GM18526 (cell line): ENCODE data around the gene ADIPOR2.

Experiments used
- POLR2A ChIP-seq: IDR thresholded peaks from 3 replicates; pipeline ENCODE4 v1.6.1; 2011; ENCODE audit not compliant: insufficient read length; ENCODE audit errors: extremely low read depth

The ADIPOR2 gene

GRCh38 chr12:1779783-1780182, 88.9 kb downstream of the ADIPOR2 start:
- TF ChIP-seq POLR2A = no peak

- no peak for TF ChIP-seq POLR2A
These were observed 90.9 kb downstream of the ADIPOR2 start for GRCh38 chr12:1781772-1782171.

- TF ChIP-seq POLR2A = no peak
These were observed 91.3 kb downstream of the ADIPOR2 start for GRCh38 chr12:1782215-1782614.

- TF ChIP-seq POLR2A = no peak
These were observed 96.8 kb downstream of the ADIPOR2 start for GRCh38 chr12:1787714-1788113.

DNA sequence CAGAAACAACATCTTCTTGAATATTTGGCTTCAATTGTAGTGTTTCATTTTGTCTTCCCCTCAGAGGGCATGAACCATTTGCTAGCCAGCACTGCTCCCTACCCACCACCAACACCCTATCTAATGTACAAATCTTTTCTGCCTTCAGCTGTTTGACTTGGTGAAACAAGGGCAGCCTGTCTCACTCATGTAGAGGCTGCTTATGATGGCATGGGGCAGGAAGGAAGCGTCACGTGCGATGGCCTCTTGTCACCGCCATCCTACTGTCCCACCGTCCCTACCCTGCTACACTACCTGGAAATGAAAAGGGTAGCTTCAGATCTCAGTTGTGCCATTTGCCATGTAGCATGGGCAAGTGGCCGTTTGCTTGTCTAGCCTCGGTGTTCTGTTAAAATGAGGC, 99.6 kb downstream of the ADIPOR2 start:
- no peak for TF ChIP-seq POLR2A

- TF ChIP-seq POLR2A = no peak
These were observed 100.4 kb downstream of the ADIPOR2 start for GRCh38 chr12:1791104-1791841.

DNA sequence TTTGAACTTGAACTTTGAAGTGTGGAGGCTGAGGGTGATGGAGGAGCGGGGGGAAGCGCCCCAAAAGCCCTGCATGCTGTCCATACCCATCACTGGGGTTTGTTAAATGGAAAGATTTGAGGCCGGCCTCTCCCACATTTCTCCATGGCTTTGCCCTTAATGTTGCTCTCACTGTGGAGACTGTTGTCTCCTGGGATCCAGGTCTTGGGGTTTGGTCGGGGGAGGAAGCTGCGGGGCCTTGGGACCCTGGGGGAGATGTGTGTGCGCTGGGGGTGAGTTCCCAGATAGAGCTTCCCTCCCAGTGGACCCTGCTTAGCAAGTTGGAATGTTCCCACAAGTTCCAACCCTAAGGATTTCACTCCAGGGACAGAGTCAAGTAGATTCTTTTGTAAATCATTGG, 101.5 kb downstream of the ADIPOR2 start:
- TF ChIP-seq POLR2A = no peak

DNA sequence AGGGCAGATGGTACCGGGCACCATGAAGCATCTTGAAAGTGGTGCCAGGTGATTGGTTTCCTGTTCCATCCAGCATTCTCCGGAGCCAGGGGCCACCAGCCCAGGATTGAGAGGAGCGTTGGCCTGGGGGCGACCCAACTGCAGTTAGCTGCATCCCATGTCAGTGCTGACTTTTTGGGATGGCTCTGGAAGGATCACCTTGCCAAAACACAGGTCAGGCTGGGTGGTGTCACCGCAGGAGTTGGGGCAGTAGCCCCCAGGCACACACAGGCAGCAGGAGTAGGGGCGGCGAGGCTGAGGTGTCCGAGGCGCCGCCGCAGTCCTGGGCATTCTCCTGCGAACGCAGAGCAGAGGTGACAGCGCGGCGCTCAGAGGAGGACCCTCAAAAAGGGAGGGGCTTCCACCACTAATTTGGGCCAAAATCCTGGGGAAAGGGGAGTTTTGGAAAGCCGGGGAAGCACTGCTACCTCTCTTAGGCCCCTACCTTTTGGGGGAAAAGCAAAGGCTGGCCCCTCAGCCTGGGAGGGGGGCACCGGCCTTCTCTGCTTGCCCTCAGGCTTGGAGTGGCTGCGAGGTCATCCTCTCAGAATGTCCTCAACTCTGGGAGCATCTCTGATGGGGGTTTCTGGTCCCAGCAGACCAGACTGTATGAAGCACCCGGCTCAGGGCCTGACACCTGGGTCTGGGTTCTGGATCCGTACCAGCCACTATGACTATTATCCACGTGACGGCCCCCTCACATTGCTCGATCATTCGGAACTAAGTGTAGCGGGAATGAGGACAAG, 102.7 kb downstream of the ADIPOR2 start:
- TF ChIP-seq POLR2A = no peak

DNA sequence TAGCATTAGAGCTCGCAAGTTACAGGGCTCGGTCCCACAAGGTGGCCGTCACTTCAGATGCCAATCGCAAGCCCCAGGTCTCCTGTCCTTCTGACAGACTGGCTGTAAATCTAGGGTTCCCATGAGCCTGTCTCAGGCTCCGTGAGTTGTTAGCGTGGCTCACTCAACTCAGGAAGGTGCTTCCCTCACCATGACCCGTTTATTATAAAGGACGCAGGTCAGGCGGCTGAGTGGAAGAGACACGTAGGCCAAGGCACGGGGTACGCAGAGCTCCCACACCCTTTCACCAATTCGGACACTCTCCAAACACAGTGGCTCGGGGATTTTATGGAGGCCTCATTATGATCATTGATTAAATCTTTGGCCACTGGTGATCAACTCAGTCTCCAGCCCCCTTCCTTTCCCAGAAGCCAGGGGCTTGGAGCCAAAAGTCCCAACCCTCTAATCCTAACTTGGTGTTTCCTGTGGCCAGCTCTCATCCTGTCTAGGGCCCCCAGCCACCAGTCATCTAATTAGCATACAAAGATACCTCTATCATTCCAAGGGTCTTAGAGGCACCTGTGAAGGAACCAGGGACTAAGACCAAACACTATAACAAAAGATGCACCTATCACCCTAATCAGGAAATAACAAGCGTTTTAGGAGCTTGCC, 103.7 kb downstream of the ADIPOR2 start:
- no peak for TF ChIP-seq POLR2A

DNA sequence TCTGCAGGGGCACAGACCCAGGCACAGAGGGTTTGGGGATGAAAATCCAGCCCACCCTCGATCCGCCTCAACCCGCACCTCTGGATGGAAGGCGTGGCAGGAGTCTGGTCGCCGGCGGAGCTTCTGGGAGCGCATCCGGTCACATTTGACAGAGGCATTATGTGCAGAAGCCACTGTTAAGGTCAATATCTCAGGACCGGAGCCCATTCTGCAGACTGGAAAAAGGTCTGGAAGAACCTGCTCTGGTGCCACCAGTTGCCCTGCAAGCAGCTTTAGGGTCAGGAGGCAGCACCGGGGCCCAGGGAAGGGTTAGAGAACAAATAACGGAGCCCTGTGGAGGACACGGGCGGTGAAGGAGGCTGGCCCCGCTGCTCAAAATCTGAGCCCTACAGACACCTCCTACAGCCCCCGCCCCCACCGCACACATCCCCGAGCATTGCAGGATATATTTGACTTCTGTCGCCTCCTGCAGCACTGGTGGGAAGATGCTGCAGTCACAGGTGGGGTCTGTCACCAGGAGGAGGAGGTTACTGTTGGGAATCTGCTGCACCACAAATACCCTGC, 104.4 kb downstream of the ADIPOR2 start:
- TF ChIP-seq POLR2A = no peak

DNA sequence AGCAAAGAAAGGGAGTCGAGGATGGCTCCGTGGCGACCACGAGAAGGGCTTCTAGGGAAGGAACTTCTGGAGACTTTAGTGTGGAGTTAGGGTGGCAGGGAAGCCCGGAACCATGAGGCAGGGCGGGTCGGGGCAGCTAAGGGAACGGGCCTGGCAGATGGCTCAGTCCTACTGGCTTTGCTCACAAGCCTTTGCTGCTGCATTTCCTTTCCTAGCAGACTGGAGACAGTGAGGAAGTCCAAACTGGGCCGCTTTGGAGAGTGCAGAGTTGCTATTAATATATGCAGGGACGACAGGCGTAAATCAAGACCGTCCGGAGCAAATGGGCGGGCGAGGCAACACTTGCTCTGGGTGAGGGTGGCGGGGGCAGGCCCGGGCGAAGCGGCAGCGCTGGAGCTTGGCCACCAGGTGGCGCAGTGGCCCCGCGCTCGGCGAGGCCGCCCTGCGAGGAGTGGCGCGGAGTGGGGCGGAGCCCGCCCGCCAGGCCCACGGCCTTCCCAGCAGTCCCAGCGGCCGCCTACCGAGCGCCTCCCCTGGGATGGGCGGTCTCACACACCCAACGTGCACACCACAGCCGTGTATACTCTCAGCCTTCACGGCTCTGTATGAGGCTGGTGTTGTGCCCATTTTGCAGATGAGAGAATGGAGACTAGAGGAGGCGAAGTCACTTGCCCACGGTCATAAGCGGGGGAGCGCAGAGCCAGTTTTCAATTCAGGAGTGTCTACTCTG, 105.1 kb downstream of the ADIPOR2 start:
- peak; percentile 90 for TF ChIP-seq POLR2A

GRCh38 chr12:1796515-1797010, 105.7 kb downstream of the ADIPOR2 start:
- no peak for TF ChIP-seq POLR2A

GRCh38 chr12:1797011-1797901, 106.4 kb downstream of the ADIPOR2 start:
- peak; percentile 45 for TF ChIP-seq POLR2A
